IMR-90 (cell line): ENCODE data around the gene OR6C74. TPM values are rescaled to one million over a fixed set of nuclear protein-coding genes. Genes with fewer than 3 reads are reported as not detected.

Source experiments
- polyA plus RNA-seq, 3 experiments: library from polyadenylated mRNA; depleted of rRNA; stranded (reverse); fragments of >200 nt; gene quantifications; 2 replicates each; pipeline ENCODE4 v1.2.3, GENCODE V29; 2012; ENCODE audit warnings: low replicate concordance in 1 of 3
- total RNA-seq: library from RNA; depleted of rRNA; stranded (reverse); fragments of >200 nt; gene quantifications from 2 replicates; pipeline ENCODE4 v1.2.3, GENCODE V29; 2012; rRNA removed

The OR6C74 gene
- total and polyA plus RNA-seq, 2 of the 4 experiments (the other 2 are of a cell fraction) = not detected

Other genes with a start within 250 kb of the OR6C74 start
- gene NEUROD4, start 224.6 kb upstream of the OR6C74 start, total RNA-seq = not detected in 2 replicates
- not detected in 2 replicates for gene NEUROD4, start 224.6 kb upstream of the OR6C74 start, polyA plus RNA-seq (2012; rRNA removed)
- not detected in 2 replicates for gene OR9K2, start 118.2 kb upstream of the OR6C74 start, total RNA-seq
- not detected in 2 replicates for gene OR9K2, start 118.2 kb upstream of the OR6C74 start, polyA plus RNA-seq (2012; rRNA removed)
- not detected in 2 replicates for gene OR10A7, start 23.6 kb upstream of the OR6C74 start, total RNA-seq
- gene OR10A7, start 23.6 kb upstream of the OR6C74 start, polyA plus RNA-seq (2012; rRNA removed) = not detected in 2 replicates
- gene OR6C6, start 52.0 kb downstream of the OR6C74 start, total RNA-seq = not detected in 2 replicates
- not detected in 2 replicates for gene OR6C6, start 52.0 kb downstream of the OR6C74 start, polyA plus RNA-seq (2012; rRNA removed)
- not detected in 2 replicates for gene OR6C1, start 69.7 kb downstream of the OR6C74 start, total RNA-seq
- gene OR6C1, start 69.7 kb downstream of the OR6C74 start, polyA plus RNA-seq (2012; rRNA removed) = not detected in 2 replicates
- gene OR6C3, start 86.1 kb downstream of the OR6C74 start, total RNA-seq = not detected in 2 replicates
- not detected in 2 replicates for gene OR6C3, start 86.1 kb downstream of the OR6C74 start, polyA plus RNA-seq (2012; rRNA removed)
- not detected in 2 replicates for gene OR6C75, start 118.4 kb downstream of the OR6C74 start, total RNA-seq
- not detected in 2 replicates for gene OR6C75, start 118.4 kb downstream of the OR6C74 start, polyA plus RNA-seq (2012; rRNA removed)
- not detected in 2 replicates for gene OR6C65, start 155.9 kb downstream of the OR6C74 start, total RNA-seq
- not detected in 2 replicates for gene OR6C65, start 155.9 kb downstream of the OR6C74 start, polyA plus RNA-seq (2012; rRNA removed)
- gene OR6C76, start 181.6 kb downstream of the OR6C74 start, total RNA-seq = not detected in 2 replicates
- not detected in 2 replicates for gene OR6C76, start 181.6 kb downstream of the OR6C74 start, polyA plus RNA-seq (2012; rRNA removed)
- not detected in 2 replicates for gene OR6C2, start 199.5 kb downstream of the OR6C74 start, total RNA-seq
- not detected in 2 replicates for gene OR6C2, start 199.5 kb downstream of the OR6C74 start, polyA plus RNA-seq (2012; rRNA removed)
- not detected in 2 replicates for gene OR6C70, start 225.5 kb downstream of the OR6C74 start, total RNA-seq
- not detected in 2 replicates for gene OR6C70, start 225.5 kb downstream of the OR6C74 start, polyA plus RNA-seq (2012; rRNA removed)
- gene OR6C68, start 247.8 kb downstream of the OR6C74 start, total RNA-seq = not detected in 2 replicates
- not detected in 2 replicates for gene OR6C68, start 247.8 kb downstream of the OR6C74 start, polyA plus RNA-seq (2012; rRNA removed)